ENCODE data around the gene DPF1.

Gene DPF1

GRCh38 chr19:38164526-38164925, 59.5 kb downstream of the DPF1 start:
- no peak for TF ChIP-seq CTCF (IDR thresholded peaks at IDR 0.05; ENCODE audit: low read length, missing control alignments)
- H3K4me3 ChIP-seq (replicated peaks; ENCODE audit: low read depth, low read length) = no peak overlapping the region
- DNase-seq (ENCODE audit: low read depth) = no peak

GRCh38 chr19:38163419-38164290, 60.4 kb downstream of the DPF1 start:
- H3K4me3 ChIP-seq (replicated peaks; ENCODE audit: low read depth, low read length) = no peak overlapping the region
- no peak for TF ChIP-seq CTCF (IDR thresholded peaks at IDR 0.05; ENCODE audit: low read length, missing control alignments)
- DNase-seq (ENCODE audit: low read depth) = no peak

GRCh38 chr19:38162632-38163031, 61.4 kb downstream of the DPF1 start:
- no peak overlapping the region for H3K4me3 ChIP-seq (replicated peaks; ENCODE audit: low read depth, low read length)
- DNase-seq (ENCODE audit: low read depth) = no peak
- TF ChIP-seq CTCF (IDR thresholded peaks at IDR 0.05; ENCODE audit: low read length, missing control alignments) = no peak

GRCh38 chr19:38162094-38162493, 61.9 kb downstream of the DPF1 start:
- DNase-seq (ENCODE audit: low read depth) = no peak
- TF ChIP-seq CTCF (IDR thresholded peaks at IDR 0.05; ENCODE audit: low read length, missing control alignments) = no peak
- H3K4me3 ChIP-seq (replicated peaks; ENCODE audit: low read depth, low read length) = no peak overlapping the region
